Activated T-cell treated with anti-CD3 and anti-CD28 coated beads, Interleukin-2, amount 50 U/mL, for 72 hours (primary cell): ENCODE data around the gene ARL5C. TPM values are rescaled to one million over a fixed set of nuclear protein-coding genes. Genes with fewer than 3 reads are reported as not detected.

Experiments
- ATAC-seq, 2 donors: fragments of 150-1000 bp; cut with Tn5 transposase; replicated peaks in 1 of 2; 2 replicates each; pipeline ENCODE4 v1.10.0; 2021; ENCODE audit warnings: moderate library complexity in 2 of 2, mild to moderate bottlenecking in 1 of 2
- DNase-seq, 2 donors: peaks; one replicate each; pipeline ENCODE4 v3.0.0; 2021 to 2022; ENCODE audit warnings: mixed read lengths in 1 of 2
- H3K27ac Mint-ChIP-seq: one replicate; pipeline ENCODE4 v1.8.0; 2022; ENCODE audit warnings: mild to moderate bottlenecking, moderate library complexity, mixed read lengths
- H3K27me3 Mint-ChIP-seq: one replicate; pipeline ENCODE4 v1.8.0; 2022; ENCODE audit warnings: low read depth, mixed read lengths
- H3K36me3 Mint-ChIP-seq, 2 donors: one replicate each; pipeline ENCODE4 v1.8.0; 2022; ENCODE audit warnings: mixed read lengths in 2 of 2, mild to moderate bottlenecking in 1 of 2; ENCODE audit not compliant: insufficient read depth in 2 of 2
- H3K4me1 Mint-ChIP-seq: one replicate; pipeline ENCODE4 v1.8.0; 2022; ENCODE audit warnings: low read depth, mixed read lengths
- H3K4me3 Mint-ChIP-seq, 2 donors: one replicate each; pipeline ENCODE4 v1.8.0; 2022; ENCODE audit warnings: mild to moderate bottlenecking in 2 of 2, mixed read lengths in 2 of 2, moderate library complexity in 2 of 2
- H3K9me3 Mint-ChIP-seq, 2 donors: one replicate each; pipeline ENCODE4 v1.8.0; 2022; ENCODE audit warnings: mixed read lengths in 2 of 2
- total RNA-seq, 2 donors: library from RNA; stranded (reverse); gene quantifications; one replicate each; pipeline ENCODE4 v1.2.3, GENCODE V29; 2022

The ARL5C gene
- total RNA-seq, 2 donors from 2014 or later = 0.12 to 0.16 TPM

GRCh38 chr17:39187152-39187830 lies 21.3 kb upstream of the ARL5C start:
- peaks cover 8 to 11% of the 10 kb centered on the region in 2 donors for H3K36me3 Mint-ChIP-seq
- H3K27ac Mint-ChIP-seq = no peak overlapping the region
- DNase-seq = no peak
- H3K4me3 Mint-ChIP-seq = no peak overlapping the region
- H3K9me3 Mint-ChIP-seq = no peaks in the 10 kb centered on the region
- no peak for ATAC-seq
- no peaks in the 10 kb centered on the region for H3K4me1 Mint-ChIP-seq
- H3K27me3 Mint-ChIP-seq = no peaks in the 10 kb centered on the region

- no peaks in the 10 kb centered on the region for H3K27me3 Mint-ChIP-seq
- H3K4me3 Mint-ChIP-seq = no peak overlapping the region
- no peaks in the 10 kb centered on the region for H3K9me3 Mint-ChIP-seq
- H3K27ac Mint-ChIP-seq = no peak overlapping the region
- DNase-seq = no peak
- H3K4me1 Mint-ChIP-seq = no peaks in the 10 kb centered on the region
- ATAC-seq = no peak
- H3K36me3 Mint-ChIP-seq = peaks cover 7 to 10% of the 10 kb centered on the region in 2 donors
Measured at GRCh38 chr17:39186481-39187002, 20.6 kb upstream of the ARL5C start.

GRCh38 chr17:39183720-39184119 lies 17.8 kb upstream of the ARL5C start:
- Mint-ChIP-seq H3K27me3 (no peaks in the 10 kb centered on the region), H3K4me1 (no peaks in the 10 kb centered on the region), H3K36me3 (peaks cover 7 to 10% of the 10 kb centered on the region in 2 donors), H3K9me3 (no peaks in the 10 kb centered on the region), H3K4me3 (no peak overlapping the region), H3K27ac (no peak overlapping the region)
- DNase-seq (no peak), ATAC-seq (no peak)

- DNase-seq = no peak
- Mint-ChIP-seq H3K36me3 (peaks cover 7 to 9% of the 10 kb centered on the region in 2 donors), H3K27me3 (no peaks in the 10 kb centered on the region), H3K9me3 (no peaks in the 10 kb centered on the region), H3K4me3 (no peak overlapping the region), H3K4me1 (no peaks in the 10 kb centered on the region), H3K27ac (no peak overlapping the region)
- no peak for ATAC-seq
Measured at GRCh38 chr17:39183045-39183444, 17.1 kb upstream of the ARL5C start.

GRCh38 chr17:39181303-39181702 lies 15.3 kb upstream of the ARL5C start:
- no peak for ATAC-seq
- no peaks in the 10 kb centered on the region for H3K4me1 Mint-ChIP-seq
- H3K27ac Mint-ChIP-seq = no peak overlapping the region
- peaks cover 7 to 9% of the 10 kb centered on the region in 2 donors for H3K36me3 Mint-ChIP-seq
- no peaks in the 10 kb centered on the region for H3K9me3 Mint-ChIP-seq
- H3K27me3 Mint-ChIP-seq = no peaks in the 10 kb centered on the region
- H3K4me3 Mint-ChIP-seq = no peak overlapping the region
- no peak for DNase-seq

GRCh38 chr17:39178536-39178935 lies 12.6 kb upstream of the ARL5C start:
- no peak overlapping the region for H3K27ac Mint-ChIP-seq
- H3K9me3 Mint-ChIP-seq = no peaks in the 10 kb centered on the region
- DNase-seq (no peak), ATAC-seq (no peak)
- H3K4me3 Mint-ChIP-seq = no peak overlapping the region
- H3K36me3 Mint-ChIP-seq = peaks cover 4 to 6% of the 10 kb centered on the region in 2 donors
- H3K27me3 Mint-ChIP-seq = no peaks in the 10 kb centered on the region
- H3K4me1 Mint-ChIP-seq = no peaks in the 10 kb centered on the region

- Mint-ChIP-seq H3K27me3 (no peaks in the 10 kb centered on the region), H3K36me3 (no peaks in the 10 kb centered on the region), H3K4me1 (no peaks in the 10 kb centered on the region), H3K4me3 (no peak overlapping the region), H3K9me3 (no peaks in the 10 kb centered on the region), H3K27ac (no peak overlapping the region)
- ATAC-seq (no peak), DNase-seq (no peak)
Measured at GRCh38 chr17:39177256-39177655, 11.3 kb upstream of the ARL5C start.

GRCh38 chr17:39175695-39176093 lies 9.7 kb upstream of the ARL5C start:
- Mint-ChIP-seq H3K36me3 (no peaks in the 10 kb centered on the region), H3K4me3 (no peak overlapping the region)

GRCh38 chr17:39174920-39175694 lies 9.1 kb upstream of the ARL5C start:
- ATAC-seq (peak; percentile 80), DNase-seq (peak; percentile 79 to 80)
- no peaks in the 10 kb centered on the region for H3K4me1 Mint-ChIP-seq
- H3K9me3 Mint-ChIP-seq = no peaks in the 10 kb centered on the region
- H3K36me3 Mint-ChIP-seq = no peaks in the 10 kb centered on the region
- peaks cover 6% of the 10 kb centered on the region for H3K27me3 Mint-ChIP-seq
- no peak overlapping the region for H3K4me3 Mint-ChIP-seq
- H3K27ac Mint-ChIP-seq = no peak overlapping the region

More at GRCh38 chr17:39175695-39176093, 9.7 kb upstream of the ARL5C start:
- DNase-seq = no peak
- no peaks in the 10 kb centered on the region for H3K4me1 Mint-ChIP-seq
- peaks cover 2% of the 10 kb centered on the region for H3K27me3 Mint-ChIP-seq
- no peak overlapping the region for H3K27ac Mint-ChIP-seq
- no peaks in the 10 kb centered on the region for H3K9me3 Mint-ChIP-seq
- ATAC-seq = no peak

- H3K27ac Mint-ChIP-seq = no peak overlapping the region
- H3K36me3 Mint-ChIP-seq = no peaks in the 10 kb centered on the region
- H3K4me3 Mint-ChIP-seq = no peak overlapping the region
- DNase-seq (no peak), ATAC-seq (no peak)
- peaks cover 14% of the 10 kb centered on the region for H3K27me3 Mint-ChIP-seq
- no peaks in the 10 kb centered on the region for H3K4me1 Mint-ChIP-seq
- no peaks in the 10 kb centered on the region for H3K9me3 Mint-ChIP-seq
Measured at GRCh38 chr17:39173526-39174274, 7.7 kb upstream of the ARL5C start.

GRCh38 chr17:39173080-39173479 lies 7.1 kb upstream of the ARL5C start:
- H3K4me1 Mint-ChIP-seq = no peaks in the 10 kb centered on the region
- H3K36me3 Mint-ChIP-seq = no peaks in the 10 kb centered on the region
- H3K27ac Mint-ChIP-seq = no peak overlapping the region
- H3K4me3 Mint-ChIP-seq = no peak overlapping the region
- ATAC-seq (no peak), DNase-seq (no peak)
- peaks cover 14% of the 10 kb centered on the region for H3K27me3 Mint-ChIP-seq
- H3K9me3 Mint-ChIP-seq = peaks cover 0 to 4% of the 10 kb centered on the region in 2 donors

GRCh38 chr17:39171933-39172332 lies 6.0 kb upstream of the ARL5C start:
- DNase-seq (no peak), ATAC-seq (no peak)
- no peaks in the 10 kb centered on the region for H3K36me3 Mint-ChIP-seq
- H3K27me3 Mint-ChIP-seq = peaks cover 22% of the 10 kb centered on the region
- peaks cover 8% of the 10 kb centered on the region for H3K4me1 Mint-ChIP-seq
- no peak overlapping the region for H3K4me3 Mint-ChIP-seq
- no peak overlapping the region for H3K27ac Mint-ChIP-seq
- peaks cover 0 to 4% of the 10 kb centered on the region in 2 donors for H3K9me3 Mint-ChIP-seq

- DNase-seq (no peak), ATAC-seq (no peak)
- Mint-ChIP-seq H3K27ac (no peak overlapping the region), H3K4me1 (peaks cover 9% of the 10 kb centered on the region), H3K36me3 (no peaks in the 10 kb centered on the region), H3K4me3 (no peak overlapping the region), H3K27me3 (peaks cover 34% of the 10 kb centered on the region), H3K9me3 (peaks cover 0 to 4% of the 10 kb centered on the region in 2 donors)
Measured at GRCh38 chr17:39170558-39170957, 4.6 kb upstream of the ARL5C start.
